Adrenal gland (tissue), 5 donors: ENCODE data around the gene KRTAP12-4.

ENCODE experiments used
- CTCF ChIP-seq, 6 experiments: fragments of 450-650 bp in 4 of 6; fragments of 200-600 bp in 2 of 6; sonication (generic) in 1 of 6; IDR thresholded peaks; 1 replicate in 5 of 6; 2 replicates in 1 of 6; pipeline versions ENCODE4 v1.5.1 to v1.8.0; 2016 to 2021; ENCODE audit warnings: antibody characterized with exemption in 6 of 6, mild to moderate bottlenecking in 2 of 6, moderate library complexity in 1 of 6
- POLR2A ChIP-seq, 2 donors: fragments of 450-650 bp; IDR thresholded peaks; one replicate each; pipeline ENCODE4 v1.6.1; 2017; ENCODE audit warnings: antibody characterized with exemption in 2 of 2, mild to moderate bottlenecking in 2 of 2, moderate library complexity in 1 of 2
- donor health status: DM: no; HTN: no; CAD: no.

GRCh38 chr21:44643741-44644310, 10.6 kb downstream of the KRTAP12-4 start:
- TF ChIP-seq CTCF (IDR thresholded peaks at IDR 0.05) = no peak
- no peak for TF ChIP-seq POLR2A (IDR thresholded peaks at IDR 0.05)
